ENCODE data around the gene NRARP.

The NRARP gene

DNA sequence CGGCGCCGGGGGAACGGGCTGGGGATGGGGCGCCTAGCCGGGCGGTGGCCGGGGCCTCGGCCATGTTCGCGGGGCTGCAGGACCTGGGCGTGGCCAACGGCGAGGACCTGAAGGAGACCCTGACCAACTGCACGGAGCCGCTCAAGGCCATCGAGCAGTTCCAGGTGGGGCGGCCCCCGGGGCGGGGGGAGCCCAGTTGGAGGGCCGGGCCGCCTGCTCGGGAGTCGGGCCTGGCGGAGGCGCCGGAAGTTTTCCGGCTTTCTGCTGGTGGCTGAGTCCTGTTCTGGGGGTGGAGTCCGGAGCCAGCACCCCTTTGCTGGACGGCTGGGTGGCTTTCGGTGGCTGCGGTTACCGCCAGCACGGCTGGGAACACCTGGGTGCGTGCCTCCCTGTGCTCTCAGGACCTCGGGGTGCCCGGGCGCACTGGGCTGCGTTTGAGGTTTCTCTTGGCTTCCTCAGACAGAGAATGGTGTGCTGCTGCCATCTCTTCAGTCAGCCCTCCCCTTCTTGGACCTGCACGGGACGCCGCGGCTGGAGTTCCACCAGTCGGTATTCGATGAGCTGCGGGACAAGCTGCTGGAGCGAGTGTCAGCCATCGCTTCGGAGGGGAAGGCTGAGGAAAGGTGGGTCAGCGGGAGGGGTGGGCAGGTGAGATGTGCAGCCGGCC, 46.5 kb downstream of the NRARP start:
- DNase-seq = peak; percentile 58

DNA sequence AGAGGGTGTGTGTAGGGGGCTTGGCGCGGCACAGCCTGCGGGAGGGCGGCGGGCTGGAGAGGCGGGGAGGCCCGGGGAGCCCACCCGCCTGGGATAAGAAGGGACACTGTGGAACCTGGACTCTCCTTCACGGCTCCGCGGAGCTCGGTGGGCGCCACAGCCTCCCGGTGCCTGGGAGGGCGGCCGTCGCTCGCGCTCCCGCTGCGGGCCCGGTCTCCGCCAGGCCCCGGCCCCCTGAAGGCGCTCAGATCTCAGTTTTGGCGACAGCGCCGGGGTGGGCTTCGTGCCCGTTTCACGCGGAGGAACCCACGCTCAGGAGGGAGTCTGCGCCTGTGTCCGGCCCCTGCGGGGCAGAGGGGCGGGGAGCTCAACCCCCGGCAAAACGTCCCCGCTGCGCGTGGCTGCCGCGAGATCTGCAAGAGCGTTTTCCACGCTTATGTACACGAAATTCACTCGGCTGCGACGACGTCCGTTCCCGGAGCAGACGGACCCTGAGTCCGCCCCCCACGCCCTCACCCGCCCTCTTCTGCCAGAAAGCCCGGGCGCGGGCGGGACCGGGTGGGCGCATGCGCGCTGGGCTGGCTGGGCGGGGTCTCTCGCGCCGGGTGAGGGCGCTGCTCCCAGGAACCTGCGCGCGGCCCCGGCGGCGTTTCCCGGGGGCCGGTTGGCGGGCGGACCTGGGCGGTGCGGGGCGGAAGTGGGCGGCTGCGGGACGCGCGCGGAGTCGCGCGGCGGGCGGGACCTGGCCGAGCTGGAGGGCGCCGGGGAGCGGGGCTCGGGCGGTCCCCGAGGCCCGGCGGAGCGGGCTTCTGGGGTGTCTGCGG, 47.2 kb downstream of the NRARP start, which contains the start of gene NELFB:
TSS of gene NELFB (plus strand) at position 704 of the 824 bp plus-strand sequence.
- DNase-seq = peak; percentile 94

DNA sequence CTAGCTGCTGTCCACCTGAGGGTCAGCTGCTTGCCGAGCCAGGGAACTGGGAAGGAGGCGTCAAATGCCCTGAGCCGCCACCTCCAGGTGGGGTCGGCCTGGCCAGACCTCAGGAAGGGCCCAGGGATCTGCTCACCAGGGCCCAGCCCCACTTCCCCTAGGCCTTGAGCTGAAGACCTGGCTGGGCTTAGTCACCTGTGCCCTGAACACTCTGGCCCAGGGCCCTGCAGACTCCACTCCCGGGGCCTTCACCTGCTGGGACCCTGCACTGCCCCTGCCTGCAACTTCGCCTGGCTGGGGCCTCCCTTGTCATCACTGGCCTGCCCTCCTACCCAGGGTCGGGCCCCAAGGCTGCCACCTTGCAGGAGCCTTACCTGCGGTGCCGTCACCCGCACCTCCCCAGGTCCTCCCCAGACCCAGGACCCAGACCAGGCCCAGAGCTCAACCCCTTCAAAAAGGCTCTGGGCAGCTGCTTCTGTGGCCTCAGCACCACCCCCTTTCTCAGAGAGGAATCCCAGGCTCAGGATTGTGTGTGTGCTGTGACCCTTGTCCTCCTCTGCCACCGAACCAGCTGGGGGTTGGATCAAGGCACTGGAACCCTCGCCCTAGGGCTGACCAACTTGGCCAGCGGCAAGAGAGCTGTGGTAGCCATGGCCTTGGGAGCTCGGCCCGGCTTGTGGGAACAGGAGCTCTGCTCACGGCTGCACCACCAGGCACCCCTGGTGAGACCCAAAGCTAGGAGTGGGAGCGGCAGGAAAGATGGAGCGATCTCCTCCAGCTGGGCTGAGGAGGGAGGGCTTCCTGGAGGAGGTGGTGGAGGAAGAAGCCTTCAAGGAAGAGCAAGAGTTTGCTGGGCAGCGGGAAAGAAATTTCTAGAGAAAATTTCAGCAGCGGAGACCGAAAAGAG, 48.1 kb downstream of the NRARP start:
- DNase-seq = no peak

DNA sequence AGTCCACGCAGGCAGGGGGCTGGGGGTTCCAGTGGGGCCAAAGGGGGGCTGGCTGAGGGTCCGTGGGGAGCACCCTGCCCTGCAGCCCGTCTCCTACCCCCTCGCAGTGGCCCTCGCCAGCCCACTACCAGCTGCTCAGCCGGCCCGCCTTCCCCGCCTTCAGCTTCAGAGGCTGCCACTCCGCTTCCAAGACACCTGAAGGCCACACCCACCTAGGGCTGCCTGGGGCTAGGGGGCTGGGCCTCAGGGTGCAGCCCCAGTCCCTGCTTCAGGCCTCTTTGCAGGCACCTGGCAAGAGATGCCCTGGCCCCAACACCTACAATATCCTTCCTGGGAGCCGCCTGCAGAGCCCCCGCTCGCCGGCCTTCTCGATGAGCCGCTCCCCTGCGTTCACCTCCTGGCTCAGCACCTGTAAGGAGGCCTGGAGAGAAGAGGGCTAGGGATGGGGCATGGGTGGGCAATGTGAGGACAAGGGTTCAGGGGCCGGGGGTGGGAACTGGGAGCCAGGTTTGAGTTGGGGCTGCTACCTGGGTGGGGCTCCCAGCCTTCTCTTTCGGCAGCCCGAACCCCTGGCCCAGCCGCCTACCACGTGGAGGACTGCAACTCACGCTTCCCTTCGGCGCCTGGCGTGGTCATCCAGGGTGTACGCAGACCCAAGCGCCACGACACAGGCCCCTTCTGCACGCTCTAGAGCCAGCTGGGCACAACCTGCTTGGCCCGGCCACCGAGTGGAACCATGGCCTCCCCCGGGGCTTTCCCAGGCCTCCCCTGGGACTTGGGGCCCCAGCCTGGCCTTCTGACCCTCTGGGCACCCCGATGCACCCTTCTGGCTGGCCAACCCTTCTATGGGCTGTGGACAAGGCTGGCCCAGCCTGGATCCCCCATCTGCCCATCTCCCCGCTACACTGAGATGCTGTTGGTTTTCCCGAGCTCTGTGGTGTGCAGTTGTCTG, 49.2 kb downstream of the NRARP start:
- DNase-seq = no peak

DNA sequence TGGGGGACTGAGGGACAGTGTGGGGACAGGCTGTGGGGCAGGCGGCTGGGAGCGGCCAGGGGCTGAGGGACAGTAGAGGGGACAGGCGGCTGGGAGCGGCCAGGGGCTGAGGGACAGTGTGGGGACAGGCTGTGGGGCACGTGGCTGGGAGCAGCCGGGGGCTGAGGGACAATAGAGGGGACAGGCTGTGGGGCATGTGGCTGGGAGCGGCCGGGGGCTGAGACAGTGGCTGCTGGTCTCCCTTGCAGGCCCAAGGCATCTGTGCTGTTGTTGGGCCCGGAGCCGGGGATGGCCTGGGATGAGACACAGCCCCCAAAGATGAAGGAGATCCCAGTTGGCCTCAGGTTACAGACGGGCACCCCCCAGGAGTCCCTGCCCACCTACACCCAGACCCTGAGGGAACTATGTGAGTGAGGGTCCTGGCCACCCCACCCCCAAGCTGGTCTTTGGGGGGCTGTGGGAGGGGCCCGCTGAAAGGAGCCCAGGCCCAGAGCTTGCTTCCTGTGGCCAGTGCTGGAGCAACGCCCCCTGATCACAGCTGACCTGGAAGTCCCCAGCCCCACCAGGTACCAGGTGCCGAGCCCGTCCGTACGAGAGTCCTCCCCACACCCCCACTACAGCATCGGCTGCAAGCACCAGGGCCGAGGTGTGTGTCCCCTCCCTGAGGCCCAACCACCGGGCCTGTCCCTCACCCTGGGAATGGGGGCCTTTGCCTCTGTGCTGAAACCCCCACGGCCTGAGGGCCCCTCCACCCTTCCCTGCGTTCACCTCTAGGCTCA, 50.4 kb downstream of the NRARP start:
- DNase-seq = no peak

DNA sequence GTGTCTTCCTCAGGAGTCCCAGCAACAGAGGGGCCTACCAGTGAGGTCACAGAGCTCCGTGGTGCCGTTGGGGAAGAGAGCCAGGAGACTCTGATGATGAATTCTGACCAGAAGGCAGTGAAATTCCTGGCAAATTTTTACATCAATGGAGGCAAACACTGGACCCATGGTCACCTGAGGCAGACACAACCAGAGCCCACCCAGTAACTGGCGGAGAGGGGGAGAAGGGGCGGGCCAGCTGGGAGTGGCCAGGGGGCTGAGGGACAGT, 50.9 kb downstream of the NRARP start, which contains the start of gene STPG3:
TSS of gene STPG3 (plus strand) at position 93 of the 268 bp plus-strand sequence. CDS start at position 94, 1 bp downstream.
- DNase-seq = no peak

DNA sequence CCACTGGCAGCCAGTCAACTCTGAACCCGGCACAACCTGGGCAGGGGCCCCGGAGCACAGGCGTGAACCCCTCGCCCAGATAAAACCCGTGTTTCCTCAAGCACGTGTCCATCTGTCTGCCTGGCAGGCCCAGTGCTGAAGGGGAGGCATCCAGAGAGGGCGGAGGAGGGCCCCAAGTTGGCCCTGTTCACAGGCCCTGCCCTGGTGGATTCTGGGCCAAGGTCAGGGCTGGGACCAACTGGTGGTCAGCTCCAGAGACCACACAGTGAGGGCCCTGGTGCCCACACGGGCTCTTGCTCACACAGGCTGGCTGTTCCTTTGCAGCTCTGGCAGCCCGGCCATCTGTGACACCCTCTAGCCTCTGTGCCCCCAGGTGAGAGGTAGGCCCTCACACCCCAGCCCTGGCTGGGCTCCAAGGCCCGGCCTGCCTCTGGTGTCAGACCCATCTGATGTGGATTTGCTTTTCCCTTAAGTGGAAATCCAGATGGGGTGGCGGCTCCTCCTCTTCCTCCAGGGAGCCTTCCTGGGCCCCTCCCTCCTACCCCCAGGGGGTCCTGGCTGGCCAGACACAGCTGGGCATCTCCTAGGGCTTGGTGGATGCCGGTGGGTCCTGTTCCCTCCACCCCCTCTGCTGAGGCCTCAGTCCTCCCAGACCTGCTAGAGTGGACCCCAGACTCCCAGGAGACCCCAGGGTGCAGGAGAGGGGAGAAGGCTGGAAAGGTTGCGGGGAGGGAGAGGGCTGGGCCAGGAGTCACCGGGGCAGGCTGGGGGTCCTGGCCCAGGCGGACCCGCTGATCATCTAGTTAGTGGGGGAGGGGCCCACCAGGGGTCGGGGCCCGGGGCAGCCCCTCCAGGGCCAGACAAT, 51.5 kb downstream of the NRARP start:
- DNase-seq = no peak

Data from retina (tissue), 1 donor.